ENCODE data around the gene GLT1D1.

GLT1D1 gene

GRCh38 chr12:128959901-128960300 is 106.6 kb downstream of the GLT1D1 start:
- H3K4me1 ChIP-seq (ENCODE audit: insufficient read depth, low read length): peaks cover 17% of the 10 kb centered on the region; the same call in 1 of the 2 replicates
- H3K9ac ChIP-seq (ENCODE audit: low read depth, low read length): no peak overlapping the region
- H3K27me3 ChIP-seq (ENCODE audit: insufficient read depth, low read length): no peaks in the 10 kb centered on the region
- no peak overlapping the region for H3K4me3 ChIP-seq (ENCODE audit: low read length)
- H3K9me3 ChIP-seq (ENCODE audit: insufficient read depth, low read depth, low read length): no peaks in the 10 kb centered on the region
- no peaks in the 10 kb centered on the region for H3K36me3 ChIP-seq (ENCODE audit: insufficient read depth, low read depth, low read length)
- H3K27ac ChIP-seq (ENCODE audit: low read length): no peak overlapping the region

GRCh38 chr12:128961308-128961902 is 108.1 kb downstream of the GLT1D1 start:
- H3K4me3 ChIP-seq (ENCODE audit: low read length): no peak overlapping the region

GRCh38 chr12:128961957-128962356 is 108.7 kb downstream of the GLT1D1 start:
- Histone ChIP-seq H3K9ac (ENCODE audit: low read depth, low read length) (no peak overlapping the region), H3K36me3 (ENCODE audit: insufficient read depth, low read depth, low read length) (no peaks in the 10 kb centered on the region), H3K9me3 (ENCODE audit: insufficient read depth, low read depth, low read length) (no peaks in the 10 kb centered on the region), H3K4me3 (ENCODE audit: low read length) (no peak overlapping the region), H3K27ac (ENCODE audit: low read length) (no peak overlapping the region), H3K4me1 (ENCODE audit: insufficient read depth, low read length) (peaks cover 17% of the 10 kb centered on the region; the same call in 1 of the 2 replicates), H3K27me3 (ENCODE audit: insufficient read depth, low read length) (no peaks in the 10 kb centered on the region)

More at GRCh38 chr12:128961308-128961902, 108.1 kb downstream of the GLT1D1 start:
- H3K36me3 ChIP-seq (ENCODE audit: insufficient read depth, low read depth, low read length): no peaks in the 10 kb centered on the region
- no peaks in the 10 kb centered on the region for H3K9me3 ChIP-seq (ENCODE audit: insufficient read depth, low read depth, low read length)
- peaks cover 17% of the 10 kb centered on the region; the same call in 1 of the 2 replicates for H3K4me1 ChIP-seq (ENCODE audit: insufficient read depth, low read length)
- no peak overlapping the region for H3K9ac ChIP-seq (ENCODE audit: low read depth, low read length)
- H3K27me3 ChIP-seq (ENCODE audit: insufficient read depth, low read length): no peaks in the 10 kb centered on the region
- H3K27ac ChIP-seq (ENCODE audit: low read length): no peak overlapping the region

GRCh38 chr12:128966203-128966810 is 113.0 kb downstream of the GLT1D1 start:
- H3K27ac ChIP-seq (ENCODE audit: low read length): no peak overlapping the region
- H3K36me3 ChIP-seq (ENCODE audit: insufficient read depth, low read depth, low read length): no peaks in the 10 kb centered on the region
- peaks cover 25% of the 10 kb centered on the region for H3K27me3 ChIP-seq (ENCODE audit: insufficient read depth, low read length)
- H3K9ac ChIP-seq (ENCODE audit: low read depth, low read length): no peak overlapping the region
- no peak overlapping the region for H3K4me3 ChIP-seq (ENCODE audit: low read length)
- H3K9me3 ChIP-seq (ENCODE audit: insufficient read depth, low read depth, low read length): no peaks in the 10 kb centered on the region
- peaks cover 7% of the 10 kb centered on the region; the same call in 1 of the 2 replicates for H3K4me1 ChIP-seq (ENCODE audit: insufficient read depth, low read length)

DNA sequence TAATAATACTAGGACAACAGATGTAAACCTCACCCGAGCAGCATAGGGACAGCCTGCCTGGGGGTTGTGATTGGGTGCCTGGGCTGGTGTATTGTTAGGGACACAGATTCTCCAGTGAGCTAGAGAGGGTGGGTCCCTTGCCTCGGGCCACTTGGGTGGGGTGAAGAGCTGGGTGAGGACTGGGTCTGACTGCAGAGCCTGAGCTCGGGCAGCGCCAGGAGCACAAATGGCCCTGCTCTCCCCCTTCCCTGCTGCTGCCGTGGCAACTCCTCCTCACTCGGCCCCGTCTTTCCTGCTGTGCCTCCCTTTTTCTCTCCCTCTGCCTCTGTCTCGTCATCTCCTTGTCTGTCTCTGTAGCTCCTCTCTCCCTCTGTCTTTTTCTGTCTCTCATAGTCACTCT is 115.4 kb downstream of the GLT1D1 start:
- peaks cover 7% of the 10 kb centered on the region; the same call in 1 of the 2 replicates for H3K4me1 ChIP-seq (ENCODE audit: insufficient read depth, low read length)
- no peak overlapping the region for H3K4me3 ChIP-seq (ENCODE audit: low read length)
- H3K9me3 ChIP-seq (ENCODE audit: insufficient read depth, low read depth, low read length): no peaks in the 10 kb centered on the region
- peaks cover 31% of the 10 kb centered on the region for H3K27me3 ChIP-seq (ENCODE audit: insufficient read depth, low read length)
- no peak overlapping the region for H3K27ac ChIP-seq (ENCODE audit: low read length)
- H3K36me3 ChIP-seq (ENCODE audit: insufficient read depth, low read depth, low read length): no peaks in the 10 kb centered on the region
- H3K9ac ChIP-seq (ENCODE audit: low read depth, low read length): no peak overlapping the region; the same call in 1 of the 2 replicates

DNA sequence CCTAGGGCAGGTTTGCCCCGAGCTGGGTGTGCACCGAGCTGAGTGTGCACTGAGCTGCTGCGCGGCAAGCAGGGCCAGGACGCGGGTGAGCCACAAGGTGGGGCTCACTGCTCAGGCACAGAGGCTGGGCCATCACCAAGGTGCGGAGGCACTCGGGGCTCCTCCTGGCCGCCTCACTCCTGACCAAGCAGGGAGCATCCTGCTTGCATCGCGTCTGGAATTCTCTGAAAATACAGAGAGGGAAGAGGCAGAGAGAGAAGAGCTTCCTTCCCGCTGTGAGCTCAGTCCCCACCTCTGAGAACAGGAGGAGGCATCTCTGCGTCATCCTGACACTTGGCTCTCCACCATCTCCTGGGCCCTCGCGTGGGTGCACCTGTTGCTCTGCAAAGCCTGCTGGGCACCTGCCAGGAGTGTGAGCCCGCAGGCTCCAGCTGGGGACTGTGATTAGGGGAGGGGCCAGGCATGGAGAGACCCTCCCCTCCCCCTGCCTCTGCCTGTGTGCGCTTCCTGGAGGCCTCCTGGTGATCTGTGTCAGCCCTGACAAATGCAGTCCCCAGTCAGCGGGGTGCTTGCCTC is 116.3 kb downstream of the GLT1D1 start:
- no peaks in the 10 kb centered on the region for H3K9me3 ChIP-seq (ENCODE audit: insufficient read depth, low read depth, low read length)
- no peaks in the 10 kb centered on the region for H3K36me3 ChIP-seq (ENCODE audit: insufficient read depth, low read depth, low read length)
- H3K4me3 ChIP-seq (ENCODE audit: low read length): peak overlapping the region; percentile 61
- H3K4me1 ChIP-seq (ENCODE audit: insufficient read depth, low read length): peaks cover 10% of the 10 kb centered on the region; the same call in 1 of the 2 replicates
- H3K27ac ChIP-seq (ENCODE audit: low read length): no peak overlapping the region
- peaks cover 31% of the 10 kb centered on the region for H3K27me3 ChIP-seq (ENCODE audit: insufficient read depth, low read length)
- H3K9ac ChIP-seq (ENCODE audit: low read depth, low read length): peak overlapping the region; percentile 23; the same call in 1 of the 2 replicates

GRCh38 chr12:128970110-128970509 is 116.8 kb downstream of the GLT1D1 start:
- no peaks in the 10 kb centered on the region for H3K36me3 ChIP-seq (ENCODE audit: insufficient read depth, low read depth, low read length)
- H3K27ac ChIP-seq (ENCODE audit: low read length): no peak overlapping the region
- H3K4me1 ChIP-seq (ENCODE audit: insufficient read depth, low read length): peaks cover 10% of the 10 kb centered on the region; the same call in 1 of the 2 replicates
- peak overlapping the region; percentile 61; the same call in 1 of the 2 replicates for H3K4me3 ChIP-seq (ENCODE audit: low read length)
- H3K27me3 ChIP-seq (ENCODE audit: insufficient read depth, low read length): peaks cover 31% of the 10 kb centered on the region
- H3K9ac ChIP-seq (ENCODE audit: low read depth, low read length): no peak overlapping the region
- no peaks in the 10 kb centered on the region for H3K9me3 ChIP-seq (ENCODE audit: insufficient read depth, low read depth, low read length)

GRCh38 chr12:128970941-128971340 is 117.7 kb downstream of the GLT1D1 start:
- no peak overlapping the region for H3K9ac ChIP-seq (ENCODE audit: low read depth, low read length)
- no peak overlapping the region for H3K27ac ChIP-seq (ENCODE audit: low read length)
- peaks cover 10% of the 10 kb centered on the region; the same call in 1 of the 2 replicates for H3K4me1 ChIP-seq (ENCODE audit: insufficient read depth, low read length)
- H3K4me3 ChIP-seq (ENCODE audit: low read length): no peak overlapping the region
- no peaks in the 10 kb centered on the region for H3K9me3 ChIP-seq (ENCODE audit: insufficient read depth, low read depth, low read length)
- peaks cover 31% of the 10 kb centered on the region for H3K27me3 ChIP-seq (ENCODE audit: insufficient read depth, low read length)
- no peaks in the 10 kb centered on the region for H3K36me3 ChIP-seq (ENCODE audit: insufficient read depth, low read depth, low read length)

DNA sequence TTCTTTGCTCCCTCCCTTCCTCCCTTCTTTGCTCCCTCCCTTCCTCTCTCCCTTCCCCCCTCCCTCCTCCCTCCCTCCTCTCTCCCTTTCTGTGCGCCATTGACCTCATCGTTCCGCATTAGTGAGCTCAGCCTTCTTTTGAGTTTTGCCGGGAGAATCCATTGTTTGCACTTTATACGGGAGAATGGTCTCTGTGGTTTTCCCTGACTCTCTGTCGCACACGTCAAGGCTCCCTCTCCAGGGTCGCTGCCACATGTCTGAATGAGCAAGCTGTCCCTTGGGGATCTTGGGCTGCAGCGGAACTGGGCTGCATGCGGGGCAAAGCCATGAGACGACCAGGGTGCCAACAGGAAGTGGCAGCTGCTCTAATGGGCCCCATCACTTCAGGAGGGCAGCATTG is 118.5 kb downstream of the GLT1D1 start:
- H3K27me3 ChIP-seq (ENCODE audit: insufficient read depth, low read length): peaks cover 31% of the 10 kb centered on the region
- no peaks in the 10 kb centered on the region for H3K9me3 ChIP-seq (ENCODE audit: insufficient read depth, low read depth, low read length)
- H3K36me3 ChIP-seq (ENCODE audit: insufficient read depth, low read depth, low read length): no peaks in the 10 kb centered on the region
- peak overlapping the region; percentile 23; the same call in 1 of the 2 replicates for H3K9ac ChIP-seq (ENCODE audit: low read depth, low read length)
- H3K4me1 ChIP-seq (ENCODE audit: insufficient read depth, low read length): peaks cover 10% of the 10 kb centered on the region; the same call in 1 of the 2 replicates
- no peak overlapping the region; the same call in 1 of the 2 replicates for H3K4me3 ChIP-seq (ENCODE audit: low read length)
- H3K27ac ChIP-seq (ENCODE audit: low read length): no peak overlapping the region

DNA sequence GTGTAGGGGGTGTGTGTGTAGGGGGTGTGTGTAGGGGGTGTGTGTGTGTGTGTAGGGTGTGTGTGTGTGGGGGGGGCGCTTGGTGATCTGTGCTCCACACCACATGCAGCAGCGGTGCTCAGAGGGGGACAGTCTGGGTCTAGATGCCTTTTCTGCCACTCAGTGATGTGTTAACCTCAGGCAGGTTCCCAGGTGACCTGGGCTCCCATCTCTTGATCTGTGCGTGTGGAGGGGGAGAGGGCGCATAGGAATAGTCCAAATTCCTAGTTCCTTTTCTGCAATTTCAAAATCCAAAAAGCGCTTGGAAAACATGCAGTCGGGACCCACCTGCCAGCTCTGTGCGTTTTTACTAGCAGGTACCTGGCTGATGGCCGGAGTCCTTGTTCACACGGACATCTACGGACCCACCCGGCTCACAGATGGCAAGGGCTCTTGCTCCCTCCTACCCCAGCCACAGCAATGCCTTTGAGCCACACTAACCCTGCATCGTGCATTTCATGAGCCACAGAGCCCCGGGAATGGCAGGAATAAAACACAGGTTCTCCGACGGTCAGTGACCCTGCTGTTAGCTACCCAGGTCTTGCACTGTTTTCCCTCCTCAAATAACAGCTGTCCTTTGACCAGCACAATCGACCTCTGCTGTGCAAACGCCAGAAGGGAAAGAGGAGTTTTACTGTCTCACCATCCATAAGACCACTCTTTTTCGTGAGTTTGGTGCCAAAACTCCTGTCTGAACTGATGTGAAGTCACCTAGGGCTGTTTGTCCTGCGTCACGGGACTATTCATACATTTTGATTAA is 120.8 kb downstream of the GLT1D1 start:
- Histone ChIP-seq H3K9me3 (ENCODE audit: insufficient read depth, low read depth, low read length) (no peaks in the 10 kb centered on the region), H3K27me3 (ENCODE audit: insufficient read depth, low read length) (peaks cover 23% of the 10 kb centered on the region), H3K27ac (ENCODE audit: low read length) (no peak overlapping the region), H3K4me3 (ENCODE audit: low read length) (no peak overlapping the region), H3K36me3 (ENCODE audit: insufficient read depth, low read depth, low read length) (no peaks in the 10 kb centered on the region), H3K4me1 (ENCODE audit: insufficient read depth, low read length) (peaks cover 10% of the 10 kb centered on the region; the same call in 1 of the 2 replicates), H3K9ac (ENCODE audit: low read depth, low read length) (no peak overlapping the region)

- Histone ChIP-seq H3K9ac (ENCODE audit: low read depth, low read length) (no peak overlapping the region), H3K4me3 (ENCODE audit: low read length) (no peak overlapping the region), H3K36me3 (ENCODE audit: insufficient read depth, low read depth, low read length) (no peaks in the 10 kb centered on the region), H3K27me3 (ENCODE audit: insufficient read depth, low read length) (peaks cover 20% of the 10 kb centered on the region), H3K9me3 (ENCODE audit: insufficient read depth, low read depth, low read length) (no peaks in the 10 kb centered on the region), H3K4me1 (ENCODE audit: insufficient read depth, low read length) (peaks cover 10% of the 10 kb centered on the region; the same call in 1 of the 2 replicates), H3K27ac (ENCODE audit: low read length) (no peak overlapping the region)
These were observed 121.6 kb downstream of the GLT1D1 start for GRCh38 chr12:128974881-128975280.

Data from iPS-20b (cell line).